HG03520 (cell line): Measurements from ENCODE around the gene JPT2.
A peak's percentile ranks its signal among the peaks of the same experiment; 100 is the strongest.
"Not testable (repeated sequence)": the region's sequence is repeated elsewhere in the genome, so short reads cannot be mapped to it uniquely, and the experiment has no call there.

Experiments
- ATAC-seq: cut with Tn5 transposase; IDR thresholded peaks from one replicate; pipeline ENCODE4 v1.9.1; 2021; ENCODE audit warnings: mild to moderate bottlenecking, moderate library complexity; ENCODE audit not compliant: unreplicated experiment

JPT2 gene

DNA sequence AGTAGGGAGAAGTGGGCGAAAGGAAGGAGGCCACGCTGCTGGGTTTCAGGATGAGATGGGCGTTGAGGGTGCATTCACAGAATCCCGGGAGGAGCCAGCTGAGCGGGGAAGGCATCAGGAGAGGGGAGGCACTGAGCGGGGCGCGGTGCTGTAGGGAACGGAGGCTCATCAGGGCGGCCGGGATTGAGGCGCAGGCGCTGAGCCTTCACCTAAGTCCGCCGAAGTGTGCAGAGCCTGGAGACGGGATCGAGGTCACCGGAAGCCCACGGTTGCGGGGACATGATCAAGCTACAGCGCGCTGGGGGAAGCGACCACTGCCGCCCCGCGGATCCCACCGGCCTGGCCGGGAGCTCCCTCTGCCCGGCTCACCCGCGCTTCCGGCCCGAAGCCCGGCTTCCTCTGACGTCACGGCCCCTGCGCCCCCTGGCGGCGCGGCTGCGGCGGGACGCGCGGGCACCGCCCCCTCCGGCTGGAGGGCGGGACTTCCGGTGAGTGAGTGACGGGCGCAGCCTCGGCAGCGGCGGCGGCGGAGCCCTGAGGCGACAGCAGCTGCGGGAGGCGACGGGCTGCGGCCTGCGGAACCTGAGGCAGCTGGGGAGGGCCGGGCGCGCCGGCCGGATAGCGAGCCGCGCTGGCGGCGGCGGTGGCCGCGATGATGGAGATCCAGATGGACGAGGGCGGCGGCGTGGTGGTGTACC, 27.8 kb downstream of the JPT2 start, which contains the start of gene MAPK8IP3:
Gene MAPK8IP3 (plus strand): TSS at position 508 of the 698 bp plus-strand sequence. CDS start 145 bp downstream, at position 653.
- peak; percentile 62 for ATAC-seq

DNA sequence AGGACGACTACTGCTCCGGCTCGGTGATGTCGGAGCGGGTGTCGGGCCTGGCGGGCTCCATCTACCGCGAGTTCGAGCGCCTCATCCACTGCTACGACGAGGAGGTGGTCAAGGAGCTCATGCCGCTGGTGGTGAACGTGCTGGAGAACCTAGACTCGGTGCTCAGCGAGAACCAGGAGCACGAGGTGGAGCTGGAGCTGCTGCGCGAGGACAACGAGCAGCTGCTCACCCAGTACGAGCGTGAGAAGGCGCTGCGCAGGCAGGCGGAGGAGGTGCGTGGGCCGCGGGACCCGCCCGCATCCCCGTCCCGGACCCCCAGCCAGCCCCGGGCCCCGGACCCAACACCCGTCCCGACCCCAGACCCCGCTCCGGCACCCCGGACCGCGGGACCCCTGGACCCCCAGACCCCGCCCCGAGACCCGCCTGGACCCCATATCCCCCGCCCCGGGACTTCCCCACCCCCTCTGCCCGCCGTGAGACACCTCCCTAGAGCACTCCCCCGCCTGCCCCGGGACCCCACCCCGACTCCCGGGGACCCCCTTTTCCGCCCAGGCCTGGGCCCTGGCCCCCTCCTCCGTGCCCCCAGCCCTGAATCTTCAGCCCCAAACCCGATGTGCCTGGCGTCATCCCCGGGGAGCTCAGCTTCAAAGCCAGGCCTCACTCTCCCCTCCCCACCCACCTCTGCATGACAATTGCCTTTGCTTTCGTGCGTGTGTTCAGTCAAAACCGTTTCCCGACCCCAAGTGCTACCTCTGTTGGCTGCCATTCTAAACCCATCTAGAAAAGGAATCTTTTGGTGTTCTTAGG, 28.5 kb downstream of the JPT2 start:
- peak; percentile 20 for ATAC-seq

DNA sequence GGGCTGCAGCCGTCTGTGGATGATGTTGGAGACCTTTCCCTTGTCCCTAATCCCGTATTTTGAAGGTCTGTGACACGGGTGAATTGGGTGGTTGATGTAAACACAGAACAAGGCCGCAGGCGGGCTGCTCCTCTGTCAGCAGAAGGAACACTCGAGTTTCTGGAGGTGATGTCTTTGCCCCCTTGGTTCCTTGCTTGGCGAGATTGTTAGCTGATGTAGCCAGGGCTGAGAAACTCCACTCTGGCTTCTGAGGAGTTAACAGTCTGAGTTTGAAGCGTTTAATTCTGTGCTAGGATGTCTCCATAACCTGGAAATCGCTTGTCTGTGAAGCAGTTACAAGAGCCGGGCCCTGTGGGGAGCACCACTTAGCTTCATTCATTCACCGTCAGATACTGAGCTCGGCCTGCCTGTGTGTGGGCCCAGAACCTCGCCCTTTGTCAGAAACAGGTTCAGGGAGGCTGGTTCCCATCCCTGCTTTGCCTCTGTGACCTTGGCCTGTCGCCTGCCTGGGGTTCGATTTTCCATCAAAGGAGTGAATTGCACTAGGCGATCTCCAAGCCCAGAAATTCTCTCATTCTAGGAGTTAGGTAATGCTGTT, 29.2 kb downstream of the JPT2 start:
- no peak for ATAC-seq

DNA sequence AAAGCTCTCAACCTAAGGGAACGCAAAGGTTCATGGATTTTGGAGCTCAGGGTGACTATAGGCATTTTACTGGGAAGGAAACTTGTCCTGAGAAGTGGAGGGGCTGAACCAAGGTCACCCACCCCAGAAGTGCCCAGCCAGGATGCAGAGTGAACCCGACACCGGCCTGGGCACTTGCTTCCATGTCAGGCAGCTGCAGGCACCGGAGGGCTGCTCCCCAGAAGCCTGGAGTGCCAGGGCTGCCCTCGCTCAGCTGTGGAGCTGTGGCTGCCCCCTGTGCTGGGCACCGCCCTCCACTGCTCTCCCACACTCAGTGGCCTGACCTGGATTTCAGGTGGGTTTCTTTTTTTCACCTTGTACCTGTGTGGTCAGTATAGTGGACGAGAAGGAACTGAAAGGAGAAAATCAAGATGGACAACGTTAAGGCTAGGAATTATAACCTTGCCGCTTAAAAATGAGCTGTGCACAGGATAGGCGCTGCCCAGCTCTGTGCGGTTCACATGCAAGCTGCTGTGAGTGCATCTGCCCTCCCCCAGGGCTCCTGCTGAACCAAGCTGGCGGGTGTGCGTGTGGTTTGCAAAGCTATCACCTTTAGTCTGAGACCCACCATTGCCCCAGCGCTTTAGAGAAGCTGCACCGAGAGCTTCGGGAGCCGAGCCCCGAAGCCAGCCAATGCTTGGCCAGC, 30.1 kb downstream of the JPT2 start:
- no peak for ATAC-seq

DNA sequence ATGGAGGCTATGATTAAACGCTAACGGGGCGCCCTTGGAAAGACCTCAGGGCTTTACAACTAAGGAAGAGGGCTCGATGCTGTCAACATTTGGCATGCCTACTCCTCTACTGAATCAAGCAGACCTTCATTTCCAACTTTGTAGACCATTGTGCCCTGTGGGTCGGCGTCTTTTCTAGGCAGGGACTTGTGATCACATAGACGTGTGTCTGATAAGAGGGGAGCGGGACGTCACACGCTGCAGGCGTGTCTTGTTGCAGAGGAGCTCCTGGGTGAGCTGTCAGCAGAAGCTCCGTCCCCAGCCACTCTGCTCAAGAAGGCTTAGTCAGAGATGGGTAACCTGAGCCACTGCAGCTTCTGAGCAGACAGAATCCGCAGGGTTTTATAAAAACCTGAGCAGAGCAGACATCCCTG, 30.7 kb downstream of the JPT2 start:
- ATAC-seq, result no peak

DNA sequence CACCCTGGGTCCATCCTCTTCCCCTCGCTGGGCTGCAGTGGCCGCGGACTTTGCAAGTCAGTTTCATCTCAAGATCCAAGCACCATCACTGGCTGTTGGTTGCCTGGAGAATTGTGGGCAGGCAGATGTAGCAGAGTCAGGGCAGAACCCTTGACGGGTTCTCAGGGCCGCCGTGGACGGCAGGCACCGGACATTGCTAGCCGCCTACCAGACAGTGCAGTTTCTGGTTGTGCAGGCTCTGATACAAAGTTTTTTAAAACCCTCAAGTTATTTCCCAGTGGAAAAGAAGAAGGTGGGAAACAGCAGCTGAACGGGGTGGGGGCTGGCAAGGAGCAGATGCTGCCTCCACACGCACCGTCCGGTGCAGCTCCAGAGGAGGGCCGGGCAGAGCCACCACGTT, 31.3 kb downstream of the JPT2 start:
- ATAC-seq, result no peak

DNA sequence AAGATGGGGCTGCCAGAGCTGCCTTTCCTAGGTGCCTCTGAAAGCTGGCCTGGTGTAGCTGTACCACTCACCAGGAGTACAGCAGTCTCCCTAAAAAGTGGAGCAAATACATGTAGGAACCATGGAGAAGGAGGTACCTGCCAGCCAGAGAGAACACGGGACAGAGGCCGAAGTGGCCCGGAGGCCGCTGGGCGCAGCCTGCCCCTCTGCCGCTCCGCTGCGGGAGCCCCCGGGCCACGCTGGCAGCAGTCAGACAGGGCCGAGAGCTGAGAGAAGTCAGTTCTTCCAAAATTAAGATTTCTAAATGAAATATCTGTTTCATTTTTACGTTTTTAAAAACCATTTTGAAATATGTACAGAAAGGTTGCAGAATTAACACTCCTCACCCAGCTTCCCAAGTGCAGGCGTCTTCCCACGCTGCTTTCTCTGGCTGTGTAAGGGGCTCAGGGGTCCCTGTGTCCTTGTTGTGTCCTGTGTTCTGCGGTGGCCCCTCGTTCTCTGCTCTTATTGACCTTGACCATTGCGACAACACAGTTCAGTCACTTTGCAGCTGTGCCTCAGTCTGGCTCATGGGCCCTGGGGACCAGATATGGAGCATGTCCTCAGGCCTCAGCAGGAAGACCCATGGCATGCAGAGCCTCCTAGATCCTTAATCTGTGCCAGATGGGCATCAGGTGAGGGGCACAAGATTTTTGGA, 32.9 kb downstream of the JPT2 start:
- ATAC-seq, result no peak

DNA sequence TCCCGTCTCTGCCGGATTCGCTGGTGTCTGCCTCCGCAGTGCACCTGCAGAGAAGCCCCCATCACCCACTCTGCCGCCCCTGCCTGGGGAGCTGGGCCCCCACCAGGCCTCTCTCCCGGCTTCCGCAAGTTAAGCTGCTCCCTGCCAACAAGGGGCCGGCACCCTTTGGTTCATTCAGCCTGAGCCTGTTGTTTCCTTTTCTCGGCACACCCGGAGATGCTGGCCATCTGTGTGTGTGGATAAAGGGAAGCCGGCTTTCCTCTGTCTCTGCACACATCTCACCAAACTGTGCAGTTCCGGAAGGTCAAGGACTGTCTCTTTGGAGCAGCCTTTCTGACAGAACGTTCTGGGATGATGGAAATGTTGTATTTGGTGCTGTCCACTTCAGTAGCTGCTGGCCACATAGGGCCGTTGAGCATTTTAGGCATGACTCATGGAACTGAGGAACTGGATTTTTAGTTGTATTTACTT, 34.7 kb downstream of the JPT2 start:
- ATAC-seq, result no peak

DNA sequence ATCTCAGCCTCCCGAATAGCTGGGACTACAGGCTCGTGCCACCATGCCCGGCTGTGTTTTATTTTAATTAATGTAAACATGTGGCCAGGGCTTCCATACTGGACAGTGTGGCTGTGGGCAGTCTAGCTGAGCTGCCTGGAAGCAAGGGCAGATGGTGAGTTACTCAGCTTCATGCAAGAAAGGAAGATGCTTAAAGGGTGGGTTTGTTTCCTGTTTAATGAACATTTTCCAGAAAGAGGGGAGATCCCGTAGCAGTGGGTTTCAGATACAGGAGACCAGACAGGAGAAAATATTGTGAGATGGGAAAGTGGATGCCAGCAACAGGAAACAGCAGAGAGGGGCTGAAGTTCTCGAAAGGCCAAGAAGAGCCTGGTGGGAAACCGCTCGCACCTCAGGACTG, 35.3 kb downstream of the JPT2 start:
- ATAC-seq, result no peak

DNA sequence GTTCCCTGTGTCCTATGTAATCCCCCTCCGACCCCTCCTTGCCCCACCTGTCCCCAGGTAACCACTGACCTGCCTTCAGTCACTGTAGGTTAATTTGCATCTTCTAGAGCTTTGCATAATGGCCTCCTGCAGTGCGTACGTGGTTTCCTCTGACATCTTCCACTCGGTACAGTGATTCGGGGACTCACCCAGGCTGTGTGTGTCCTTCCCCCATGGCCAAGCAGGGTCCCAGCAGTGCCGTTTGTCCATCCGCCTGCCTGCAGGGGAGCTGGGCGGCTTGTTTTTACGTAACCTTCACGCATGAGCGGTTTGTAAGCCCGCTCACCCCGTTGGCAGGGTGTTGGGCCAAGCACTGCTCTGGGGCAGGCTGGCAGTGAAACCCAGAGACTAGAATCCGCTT, 35.9 kb downstream of the JPT2 start:
- ATAC-seq, result no peak

DNA sequence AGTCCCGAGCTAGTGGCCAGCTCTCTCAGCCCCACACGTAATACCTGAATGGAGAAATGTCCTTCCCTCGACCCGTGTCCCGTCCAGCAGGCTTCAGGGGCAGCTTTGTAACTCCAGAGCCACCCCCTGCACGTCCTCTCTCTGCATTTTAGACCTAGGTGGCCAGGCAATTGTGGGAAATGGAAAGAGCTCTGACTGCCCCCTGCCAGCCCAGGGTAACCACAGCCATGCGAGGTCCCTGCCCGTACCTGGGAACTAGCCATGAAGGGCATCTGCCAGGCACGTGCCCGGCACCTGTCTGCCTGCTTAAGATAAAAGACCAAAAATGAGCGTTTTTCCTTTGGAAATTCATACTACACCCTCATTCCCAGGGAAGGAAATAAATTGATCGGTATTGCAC, 37.1 kb downstream of the JPT2 start:
- ATAC-seq, result no peak

DNA sequence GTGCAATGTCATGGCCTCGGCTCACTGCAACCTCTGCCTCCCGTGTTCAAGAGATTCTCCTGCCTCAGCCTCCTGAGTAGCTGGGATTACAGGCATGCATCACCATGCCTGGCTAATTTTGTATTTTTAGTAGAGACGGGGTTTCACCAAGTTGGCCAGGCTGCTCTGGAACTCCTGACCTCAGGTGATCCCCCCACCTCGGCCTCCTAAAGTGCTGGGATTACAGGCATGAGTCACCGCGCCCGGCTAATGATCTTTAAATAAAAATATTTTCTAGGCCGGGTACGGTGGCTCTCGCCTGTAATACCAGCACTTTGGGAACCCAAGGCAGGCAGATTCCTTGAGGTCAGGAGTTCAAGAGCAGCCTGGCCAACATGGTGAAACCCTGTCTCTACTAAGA, 40.2 kb downstream of the JPT2 start:
- not testable (repeated sequence) for ATAC-seq

DNA sequence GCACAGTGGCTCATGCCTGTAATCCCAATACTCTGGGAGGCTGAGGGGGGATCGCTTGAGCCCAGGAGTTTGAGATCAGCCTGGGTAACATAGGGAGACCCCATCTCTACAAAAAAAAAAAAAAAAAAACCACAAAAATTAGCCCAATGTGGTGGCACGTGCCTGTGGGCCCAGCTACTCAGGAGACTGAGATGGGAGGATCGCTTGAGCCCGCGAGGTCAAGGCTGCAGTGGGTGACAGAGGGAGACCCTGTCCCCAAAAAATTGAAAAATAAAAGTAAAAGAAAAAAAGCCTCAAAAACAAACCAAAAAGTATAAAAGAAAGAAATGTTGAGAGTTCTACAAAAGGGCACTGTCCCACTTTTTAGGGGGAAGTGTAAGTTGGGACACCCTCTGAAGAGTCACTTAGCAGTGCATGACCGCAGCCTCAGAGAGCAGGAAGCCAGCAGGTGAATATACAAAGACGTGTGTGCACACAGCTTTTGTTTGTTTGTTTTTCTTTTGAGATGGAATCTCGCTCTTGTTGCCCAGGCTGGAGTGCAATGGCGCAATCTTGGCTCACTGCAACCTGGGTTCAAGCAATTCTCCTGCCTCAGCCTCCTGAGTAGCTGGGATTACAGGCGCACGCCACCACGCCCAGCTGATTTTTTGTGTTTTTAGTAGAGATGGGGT, 41.6 kb downstream of the JPT2 start:
- ATAC-seq, result not testable (repeated sequence)

DNA sequence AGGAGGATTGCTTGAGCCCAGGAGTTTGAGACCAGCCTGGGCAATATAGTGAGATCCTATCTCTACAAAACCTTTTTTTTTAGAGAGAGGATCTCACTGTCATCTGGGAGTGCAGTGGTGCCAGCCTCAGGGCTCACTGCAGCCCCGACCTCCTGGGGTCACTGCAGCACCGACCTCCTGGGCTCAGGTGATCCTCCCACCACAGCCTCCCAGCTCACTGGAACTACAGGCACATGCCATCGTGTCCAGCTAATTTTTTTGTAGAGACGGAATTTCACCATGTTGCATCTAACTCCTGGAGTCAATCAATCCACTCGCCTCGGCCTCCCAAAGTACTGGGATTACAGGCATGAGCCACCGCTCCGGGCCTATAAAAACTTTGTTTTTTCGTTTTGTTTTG, 43.3 kb downstream of the JPT2 start:
- ATAC-seq, result no peak

DNA sequence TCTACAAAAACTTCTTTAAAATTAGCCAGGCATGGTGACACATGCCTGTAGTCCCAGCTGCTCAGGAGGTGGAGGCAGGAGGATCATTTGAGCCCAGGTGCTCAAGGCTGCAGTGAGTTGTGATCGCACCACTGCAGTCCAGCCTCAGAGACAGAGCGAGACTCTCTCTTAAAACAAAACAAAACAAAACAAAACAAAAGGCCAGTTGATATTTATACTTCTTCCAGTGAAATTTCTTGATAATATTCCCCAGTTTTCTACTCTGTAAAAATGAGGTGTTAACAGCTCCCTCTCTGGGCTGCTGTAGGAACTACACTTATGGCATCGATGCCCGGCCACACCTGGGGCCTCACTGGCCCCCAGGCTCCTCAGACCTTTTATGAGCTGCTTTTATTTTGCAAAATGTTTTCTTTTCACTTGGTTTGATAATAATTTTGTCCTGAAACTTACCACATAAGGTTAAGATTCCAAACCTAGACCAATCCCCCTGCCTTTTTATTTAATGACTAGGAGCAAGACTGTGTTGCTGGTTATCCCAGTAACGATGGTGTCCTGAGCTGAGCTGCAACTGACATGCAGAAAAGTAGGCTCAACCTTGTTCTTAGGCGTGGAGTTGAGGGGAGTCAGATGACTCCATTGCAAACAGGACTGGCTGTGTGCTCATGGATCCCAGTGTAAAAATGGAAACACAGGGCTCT, 45.5 kb downstream of the JPT2 start:
- no peak for ATAC-seq

DNA sequence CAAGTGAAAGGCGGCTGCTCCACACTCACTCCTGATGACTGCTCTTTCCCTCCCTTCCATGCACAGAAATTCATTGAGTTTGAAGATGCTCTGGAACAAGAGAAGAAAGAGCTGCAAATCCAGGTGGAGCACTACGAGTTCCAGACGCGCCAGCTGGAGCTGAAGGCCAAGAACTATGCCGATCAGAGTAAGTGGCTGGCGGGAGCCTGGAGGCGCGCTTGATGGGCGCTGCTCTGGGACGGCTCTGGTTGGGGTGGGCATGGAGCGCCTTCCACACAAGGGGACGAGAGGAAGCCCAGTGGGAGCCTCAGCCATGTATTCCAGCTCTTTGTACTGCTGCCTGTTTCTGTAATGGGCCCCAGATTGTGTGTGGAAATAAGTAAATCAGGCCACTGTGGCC, 46.4 kb downstream of the JPT2 start:
- ATAC-seq, result no peak

DNA sequence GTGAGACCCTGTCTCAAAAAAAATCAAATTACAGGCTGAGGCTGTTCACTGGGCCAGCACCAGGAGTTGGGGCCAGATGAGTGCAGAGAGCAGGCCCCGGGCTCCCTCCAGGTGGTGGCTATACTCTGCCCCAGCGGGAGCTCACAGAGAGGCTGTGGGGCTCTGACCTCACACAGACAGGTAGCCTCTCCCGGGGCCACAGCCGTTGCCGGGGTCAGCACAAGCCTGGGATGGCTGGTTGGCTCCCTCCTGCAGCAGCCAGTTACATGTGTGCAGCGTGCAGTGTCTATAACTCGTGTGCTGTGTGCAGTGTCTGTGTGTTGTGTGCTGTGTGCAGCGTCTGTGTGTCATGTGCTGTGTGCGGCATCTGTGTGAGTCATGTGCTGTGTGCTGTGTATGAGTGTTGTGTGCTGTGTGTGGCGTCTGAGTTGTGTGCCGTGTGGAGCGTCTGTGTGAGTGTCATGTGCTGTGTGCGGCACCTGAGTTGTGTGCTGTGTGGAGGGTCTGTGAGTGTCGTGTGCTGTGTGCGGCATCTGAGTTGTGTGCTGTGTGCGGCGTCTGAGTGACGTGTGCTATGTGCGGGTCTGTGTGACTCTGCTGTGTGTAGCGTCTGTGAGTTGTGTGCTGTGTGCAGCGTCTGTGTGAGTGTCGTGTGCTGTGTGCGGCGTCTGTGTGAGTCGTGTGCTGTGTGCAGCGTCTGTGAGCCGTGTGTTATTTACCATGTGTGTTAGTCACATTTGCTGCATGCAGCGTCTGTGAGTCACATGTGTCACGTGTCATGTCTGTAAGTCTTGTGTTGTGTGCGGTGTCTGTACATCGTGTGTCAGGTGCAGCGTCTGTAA, 48.8 kb downstream of the JPT2 start:
- ATAC-seq, result no peak
